Fibroblast of pulmonary artery (primary cell): ENCODE measurements around the gene GULP1.

Experiments
- DNase-seq: peaks from one replicate; pipeline ENCODE4 v3.0.0-alpha.2; 2010; ENCODE audit warnings: low read depth
- H3K4me3 ChIP-seq: replicated peaks from 2 replicates; pipeline ENCODE4 v1.5.1; 2011; ENCODE audit warnings: low read depth, mild to moderate bottlenecking, control low read depth, low read length, moderate library complexity
- CTCF ChIP-seq: IDR thresholded peaks from 2 replicates; pipeline ENCODE4 v1.5.1; 2011; ENCODE audit warnings: mild to moderate bottlenecking, control low read depth, low read length, inconsistent platforms; ENCODE audit errors: missing control alignments

Gene GULP1

GRCh38 chr2:188322569-188323551 is 31.2 kb downstream of the GULP1 start:
- no peak overlapping the region for H3K4me3 ChIP-seq
- peak; percentile 42 for DNase-seq
- TF ChIP-seq CTCF: no peak

GRCh38 chr2:188324067-188324466 is 32.4 kb downstream of the GULP1 start:
- no peak for TF ChIP-seq CTCF
- no peak overlapping the region for H3K4me3 ChIP-seq
- DNase-seq: no peak

DNA sequence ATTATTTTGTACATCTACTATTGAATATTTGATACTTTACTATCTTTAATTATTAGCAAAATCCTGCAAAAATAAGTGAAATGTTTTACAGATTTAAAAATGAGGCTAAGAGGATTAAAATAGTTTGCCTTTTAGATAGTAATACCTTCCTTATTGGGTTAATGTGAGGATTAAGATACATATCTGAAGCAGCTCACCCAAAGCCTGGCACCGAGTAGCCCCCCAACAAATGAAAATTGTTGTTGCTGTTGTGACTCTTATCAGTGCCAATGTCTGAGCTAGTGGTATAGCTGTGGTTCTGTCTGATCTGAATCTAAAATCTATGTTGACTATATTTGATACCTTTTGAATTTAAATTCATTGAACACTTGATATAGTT is 34.6 kb downstream of the GULP1 start:
- no peak for TF ChIP-seq CTCF
- H3K4me3 ChIP-seq: no peak overlapping the region
- DNase-seq: no peak

- peak; percentile 59 for DNase-seq
- no peak overlapping the region for H3K4me3 ChIP-seq
- no peak for TF ChIP-seq CTCF
Measured at GRCh38 chr2:188326669-188327301, 35.1 kb downstream of the GULP1 start.

DNA sequence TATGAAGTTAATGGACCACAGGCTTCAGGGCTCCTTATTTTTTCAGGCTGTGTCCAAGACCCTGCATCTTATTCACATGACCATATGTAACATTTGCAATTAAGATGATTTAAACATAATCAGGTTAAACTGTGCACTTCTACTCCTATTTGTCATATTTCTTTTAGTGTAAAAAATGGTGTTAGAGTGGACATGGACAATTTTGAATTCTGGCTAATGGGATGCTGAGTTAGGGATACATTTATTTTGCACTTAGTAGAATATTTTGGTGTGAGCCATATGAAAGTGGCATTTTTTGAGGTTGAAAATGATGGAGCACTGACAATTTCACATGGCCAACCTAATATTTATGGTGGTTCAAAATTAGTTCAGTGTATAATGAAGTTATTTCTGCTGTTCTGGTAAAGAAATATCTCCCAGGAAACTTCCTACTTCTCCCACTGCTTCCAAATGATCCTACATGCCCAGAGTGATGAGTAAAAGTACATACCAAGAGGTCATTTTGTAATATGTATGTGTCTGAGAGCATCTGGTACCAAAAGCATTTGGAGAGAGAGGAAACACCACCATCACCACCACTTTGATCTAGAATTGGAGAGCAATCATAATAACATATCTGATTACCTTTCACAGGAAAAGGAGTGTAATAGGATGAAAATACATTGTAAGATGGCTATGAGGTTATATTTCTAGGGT is 36.0 kb downstream of the GULP1 start:
- no peak for TF ChIP-seq CTCF
- H3K4me3 ChIP-seq: no peak overlapping the region
- no peak for DNase-seq

DNA sequence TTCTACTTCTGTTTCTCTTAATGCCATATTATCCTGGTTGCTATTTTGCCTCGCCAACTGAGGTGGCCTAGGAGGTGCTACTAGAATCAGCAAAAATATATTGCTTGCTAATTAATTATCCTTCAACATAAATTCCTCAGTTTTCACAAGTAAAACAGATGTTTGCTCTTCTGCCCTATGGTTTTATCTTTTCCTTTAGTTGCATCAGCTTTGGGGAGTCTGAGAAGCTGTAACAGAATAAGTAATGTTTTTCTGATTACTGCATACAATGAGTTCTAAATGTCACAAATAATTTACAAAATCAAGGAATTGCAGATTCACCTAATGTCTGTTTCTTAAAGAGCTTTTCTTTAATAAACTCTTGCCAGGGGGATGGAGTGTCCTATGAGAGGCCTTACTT is 36.7 kb downstream of the GULP1 start:
- DNase-seq: no peak
- no peak overlapping the region for H3K4me3 ChIP-seq
- no peak for TF ChIP-seq CTCF
